HepG2 (cell line): Measurements from ENCODE around the gene PPP1R7. TPM values are rescaled to one million over a fixed set of nuclear protein-coding genes. Genes with fewer than 3 reads are reported as not detected.
A peak's percentile ranks its signal among the peaks of the same experiment; 100 is the strongest.

Experiments
- FOXP4 ChIP-seq: sonication (generic); formaldehyde crosslinking; IDR thresholded peaks from 2 replicates; pipeline ENCODE4 v1.4.0; 2020; ENCODE audit warnings: missing genetic modification reagents
- KMT2A ChIP-seq: sonication (generic); formaldehyde crosslinking; IDR thresholded peaks from 2 replicates; pipeline ENCODE4 v1.4.0; 2020; ENCODE audit warnings: missing genetic modification reagents
- MBD4 ChIP-seq: IDR thresholded peaks from 2 replicates; pipeline ENCODE4 v1.6.1; 2012; ENCODE audit warnings: low read length, inconsistent platforms, borderline replicate concordance
- NR0B2 ChIP-seq: sonication (generic); formaldehyde crosslinking; IDR thresholded peaks from 2 replicates; pipeline ENCODE4 v1.4.0; 2020; ENCODE audit warnings: mild to moderate bottlenecking, missing genetic modification reagents
- NR2C2 ChIP-seq: sonication (generic); formaldehyde crosslinking; IDR thresholded peaks from 2 replicates; pipeline ENCODE4 v1.4.0; 2020; ENCODE audit warnings: missing genetic modification reagents, mild to moderate bottlenecking, moderate library complexity, borderline replicate concordance
- POLR2AphosphoS5 ChIP-seq: IDR thresholded peaks from 2 replicates; pipeline ENCODE4 v1.6.1; 2012; ENCODE audit warnings: low read depth, low read length
- PRDM15 ChIP-seq: sonication (generic); formaldehyde crosslinking; IDR thresholded peaks from 2 replicates; pipeline ENCODE4 v1.4.0; 2020; ENCODE audit warnings: missing genetic modification reagents
- PRPF4 ChIP-seq: fragments of 200-400 bp; formaldehyde crosslinking; IDR thresholded peaks from 2 replicates; pipeline ENCODE4 v1.6.1; 2016; ENCODE audit warnings: low read length, low read depth; ENCODE audit not compliant: poor library complexity, severe bottlenecking
- RBM22 ChIP-seq: fragments of 200-400 bp; formaldehyde crosslinking; optimal IDR thresholded peaks from 2 replicates; pipeline ENCODE3; 2017; ENCODE audit warnings: mild to moderate bottlenecking, low read length, moderate library complexity
- TBX2 ChIP-seq: sonication (generic); formaldehyde crosslinking; IDR thresholded peaks from 2 replicates; pipeline ENCODE4 v1.5.0; 2020; ENCODE audit warnings: missing genetic modification reagents, mild to moderate bottlenecking, borderline replicate concordance
- ZNF24 ChIP-seq: fragments of 450-650 bp; IDR thresholded peaks from 2 replicates; pipeline ENCODE4 v1.6.1; 2017; ENCODE audit warnings: antibody characterized with exemption, mild to moderate bottlenecking
- ZNF619 ChIP-seq: sonication (generic); formaldehyde crosslinking; IDR thresholded peaks from 2 replicates; pipeline ENCODE4 v1.4.0; 2020; ENCODE audit warnings: mild to moderate bottlenecking, missing genetic modification reagents
- ZNF776 ChIP-seq: sonication (generic); formaldehyde crosslinking; IDR thresholded peaks from 2 replicates; pipeline ENCODE4 v1.4.0; 2020; ENCODE audit warnings: mild to moderate bottlenecking, missing genetic modification reagents
- ZNF879 ChIP-seq: sonication (generic); formaldehyde crosslinking; IDR thresholded peaks from 2 replicates; pipeline ENCODE4 v1.8.1; 2023; ENCODE audit warnings: missing genetic modification reagents
- polyA plus RNA-seq, 8 experiments: library from polyadenylated mRNA; depleted of rRNA in 3 of 8; stranded (reverse) in 7 of 8; unstranded in 1 of 8; fragments of >200 nt; fragmentation: Illumina TruSeq in 4 of 8; extraction: Trizol in 4 of 8; gene quantifications; 2 replicates each; pipeline versions ENCODE4 v1.2.1 to v1.2.3, GENCODE V29; 2011 to 2016; ENCODE audit warnings: low read depth in 4 of 8, missing spikeins in 1 of 8, mixed read lengths in 1 of 8; ENCODE audit not compliant: insufficient read depth in 1 of 8
- total RNA-seq, 5 experiments: library from RNA; depleted of rRNA; stranded (reverse); fragments of >200 nt; fragmentation: Illumina TruSeq; extraction: Trizol; gene quantifications; 2 replicates each; pipeline ENCODE4 v1.2.3, GENCODE V29; 2016; ENCODE audit warnings: low read depth in 1 of 5
- TF ChIP-seq, protein P1 (sequence below): sonication (generic); formaldehyde crosslinking; IDR thresholded peaks from 2 replicates; pipeline ENCODE4 v1.4.0; 2020; ENCODE audit warnings: mild to moderate bottlenecking, missing genetic modification reagents
- TF ChIP-seq, protein P2 (sequence below): IDR thresholded peaks from 2 replicates; pipeline ENCODE4 v1.6.1; 2018; ENCODE audit warnings: missing genetic modification reagents, mild to moderate bottlenecking, missing compliant biosample characterization
- TF ChIP-seq, protein P3 (sequence below): sonication (generic); formaldehyde crosslinking; IDR thresholded peaks from 2 replicates; pipeline ENCODE4 v1.4.0; 2020; ENCODE audit warnings: missing genetic modification reagents

Gene PPP1R7
- total and polyA plus RNA-seq, 2 of the 13 experiments (the other 11 are each of a cell fraction or from before 2014, with no cell fraction given) = 33.3 to 67.9 TPM

DNA sequence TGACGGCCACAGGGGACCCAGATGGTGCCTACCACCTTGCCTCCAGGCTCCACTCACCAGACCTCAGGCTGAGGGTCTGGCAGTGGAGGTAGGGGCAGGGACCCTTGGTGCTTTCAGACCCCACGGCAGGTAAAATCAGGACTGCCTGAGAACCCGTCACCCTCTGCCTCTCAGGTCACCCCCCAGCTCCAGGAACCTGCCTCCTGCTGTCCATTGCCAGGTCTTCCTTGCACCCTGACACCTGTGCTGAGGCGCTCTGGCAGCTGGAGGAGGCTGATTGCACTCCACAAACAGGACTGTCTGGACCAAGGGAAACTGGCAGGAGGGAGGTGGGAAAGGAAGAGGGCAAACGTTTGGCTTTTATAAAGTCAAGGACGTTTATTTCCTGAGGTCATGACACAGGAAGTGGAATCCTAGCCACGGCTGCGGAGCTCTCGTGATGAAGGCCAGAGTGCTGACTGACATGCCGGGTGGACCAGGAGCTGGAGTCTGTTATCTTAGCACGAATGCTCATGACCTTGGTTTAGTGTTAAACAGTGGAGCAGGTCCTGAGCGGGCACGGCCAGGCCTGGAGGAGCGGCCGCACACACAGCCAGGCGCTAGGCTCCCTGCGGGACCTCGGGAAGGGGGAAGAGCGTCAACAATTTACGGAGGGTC, 78.7 kb downstream of the PPP1R7 start (continued):
- TF ChIP-seq RBM22 (peak; percentile 88), PRDM15 (CRISPR knock-in tag) (peak; percentile 80), FOXP4 (CRISPR knock-in tag) (0 out of 2 replicates have a peak, but pooled peaks have one; percentile 31), MBD4 (0 out of 2 replicates have a peak, but pooled peaks have one; percentile 29), NR0B2 (CRISPR knock-in tag) (0 out of 2 replicates have a peak, but pooled peaks have one; percentile 51), NR2C2 (CRISPR knock-in tag) (peak; percentile 96), ZNF776 (CRISPR knock-in tag) (0 out of 2 replicates have a peak, but pooled peaks have one; percentile 10), PRPF4 (peak; percentile 52), TBX2 (CRISPR knock-in tag) (peak; percentile 46; the same call in 1 of the 2 replicates), ZNF879 (CRISPR knock-in tag) (peak; percentile 64; the same call in 1 of the 2 replicates), ZNF619 (CRISPR knock-in tag) (0 out of 2 replicates have a peak, but pooled peaks have one; percentile 18), ZNF24 (no peak), POLR2AphosphoS5 (peak; percentile 62), KMT2A (CRISPR knock-in tag) (peak; percentile 31; the same call in 1 of the 2 replicates)
- TF ChIP-seq, protein P1, sequence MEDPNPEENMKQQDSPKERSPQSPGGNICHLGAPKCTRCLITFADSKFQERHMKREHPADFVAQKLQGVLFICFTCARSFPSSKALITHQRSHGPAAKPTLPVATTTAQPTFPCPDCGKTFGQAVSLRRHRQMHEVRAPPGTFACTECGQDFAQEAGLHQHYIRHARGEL = no peak
- TF ChIP-seq, protein P2, sequence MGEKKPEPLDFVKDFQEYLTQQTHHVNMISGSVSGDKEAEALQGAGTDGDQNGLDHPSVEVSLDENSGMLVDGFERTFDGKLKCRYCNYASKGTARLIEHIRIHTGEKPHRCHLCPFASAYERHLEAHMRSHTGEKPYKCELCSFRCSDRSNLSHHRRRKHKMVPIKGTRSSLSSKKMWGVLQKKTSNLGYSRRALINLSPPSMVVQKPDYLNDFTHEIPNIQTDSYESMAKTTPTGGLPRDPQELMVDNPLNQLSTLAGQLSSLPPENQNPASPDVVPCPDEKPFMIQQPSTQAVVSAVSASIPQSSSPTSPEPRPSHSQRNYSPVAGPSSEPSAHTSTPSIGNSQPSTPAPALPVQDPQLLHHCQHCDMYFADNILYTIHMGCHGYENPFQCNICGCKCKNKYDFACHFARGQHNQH = peak; percentile 58; the same call in 1 of the 2 replicates
- TF ChIP-seq, protein P3, sequence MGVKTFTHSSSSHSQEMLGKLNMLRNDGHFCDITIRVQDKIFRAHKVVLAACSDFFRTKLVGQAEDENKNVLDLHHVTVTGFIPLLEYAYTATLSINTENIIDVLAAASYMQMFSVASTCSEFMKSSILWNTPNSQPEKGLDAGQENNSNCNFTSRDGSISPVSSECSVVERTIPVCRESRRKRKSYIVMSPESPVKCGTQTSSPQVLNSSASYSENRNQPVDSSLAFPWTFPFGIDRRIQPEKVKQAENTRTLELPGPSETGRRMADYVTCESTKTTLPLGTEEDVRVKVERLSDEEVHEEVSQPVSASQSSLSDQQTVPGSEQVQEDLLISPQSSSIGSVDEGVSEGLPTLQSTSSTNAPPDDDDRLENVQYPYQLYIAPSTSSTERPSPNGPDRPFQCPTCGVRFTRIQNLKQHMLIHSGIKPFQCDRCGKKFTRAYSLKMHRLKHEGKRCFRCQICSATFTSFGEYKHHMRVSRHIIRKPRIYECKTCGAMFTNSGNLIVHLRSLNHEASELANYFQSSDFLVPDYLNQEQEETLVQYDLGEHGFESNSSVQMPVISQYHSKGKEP (CRISPR knock-in tag) = no peak
